ENCODE data around the gene MDM2.

Gene MDM2

DNA sequence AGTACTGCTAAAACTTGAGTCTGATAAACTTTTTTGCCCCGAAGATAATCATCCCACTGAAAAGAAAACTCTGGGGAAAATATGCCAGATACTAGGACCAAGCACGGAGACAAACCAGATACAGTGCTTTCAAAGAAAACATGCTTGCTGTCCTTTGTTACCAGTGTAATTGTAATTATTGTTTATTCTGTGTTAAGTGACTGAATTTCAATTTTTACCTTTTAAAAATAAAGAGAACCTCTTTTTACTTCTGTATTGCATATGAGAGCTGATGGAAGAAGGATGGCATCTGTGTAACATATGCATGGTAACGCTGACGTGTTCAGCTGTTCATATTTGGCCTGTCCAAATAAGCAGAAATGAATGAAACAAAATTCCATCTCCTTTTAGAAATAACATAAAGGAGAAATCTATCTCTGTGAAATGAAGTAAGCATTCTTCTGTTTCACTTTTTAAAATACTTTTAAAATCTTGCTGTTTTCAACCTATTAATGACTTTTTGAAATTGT is 39.5 kb upstream of the MDM2 start:
- Histone ChIP-seq H3K9me3 (ENCODE audit: insufficient read depth, low read length) (no peaks in the 10 kb centered on the region), H3K27me3 (ENCODE audit: low read depth, low read length) (no peaks in the 10 kb centered on the region), H2AFZ (ENCODE audit: low read depth, low read length) (no peak overlapping the region), H3K4me3 (ENCODE audit: low read length) (no peak overlapping the region), H3K27ac (ENCODE audit: low read length) (no peak overlapping the region), H3K36me3 (replicated peaks; ENCODE audit: low read depth, low read length) (no peaks in the 10 kb centered on the region), H3K4me2 (ENCODE audit: low read length) (no peak overlapping the region), H4K20me1 (ENCODE audit: insufficient read depth, low read length) (no peaks in the 10 kb centered on the region), H3K79me2 (ENCODE audit: low read length) (no peaks in the 10 kb centered on the region), H3K9ac (ENCODE audit: low read length) (no peak overlapping the region), H3K4me1 (ENCODE audit: low read length) (peaks cover 8% of the 10 kb centered on the region; the same call in 1 of the 2 replicates)
- TF ChIP-seq, protein P1, sequence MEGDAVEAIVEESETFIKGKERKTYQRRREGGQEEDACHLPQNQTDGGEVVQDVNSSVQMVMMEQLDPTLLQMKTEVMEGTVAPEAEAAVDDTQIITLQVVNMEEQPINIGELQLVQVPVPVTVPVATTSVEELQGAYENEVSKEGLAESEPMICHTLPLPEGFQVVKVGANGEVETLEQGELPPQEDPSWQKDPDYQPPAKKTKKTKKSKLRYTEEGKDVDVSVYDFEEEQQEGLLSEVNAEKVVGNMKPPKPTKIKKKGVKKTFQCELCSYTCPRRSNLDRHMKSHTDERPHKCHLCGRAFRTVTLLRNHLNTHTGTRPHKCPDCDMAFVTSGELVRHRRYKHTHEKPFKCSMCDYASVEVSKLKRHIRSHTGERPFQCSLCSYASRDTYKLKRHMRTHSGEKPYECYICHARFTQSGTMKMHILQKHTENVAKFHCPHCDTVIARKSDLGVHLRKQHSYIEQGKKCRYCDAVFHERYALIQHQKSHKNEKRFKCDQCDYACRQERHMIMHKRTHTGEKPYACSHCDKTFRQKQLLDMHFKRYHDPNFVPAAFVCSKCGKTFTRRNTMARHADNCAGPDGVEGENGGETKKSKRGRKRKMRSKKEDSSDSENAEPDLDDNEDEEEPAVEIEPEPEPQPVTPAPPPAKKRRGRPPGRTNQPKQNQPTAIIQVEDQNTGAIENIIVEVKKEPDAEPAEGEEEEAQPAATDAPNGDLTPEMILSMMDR (IDR thresholded peaks at IDR 0.05; ENCODE audit: low read depth, low read length) = no peak
- no peak for TF ChIP-seq EZH2phosphoT487 (IDR thresholded peaks at IDR 0.05; ENCODE audit: low read depth)

DNA sequence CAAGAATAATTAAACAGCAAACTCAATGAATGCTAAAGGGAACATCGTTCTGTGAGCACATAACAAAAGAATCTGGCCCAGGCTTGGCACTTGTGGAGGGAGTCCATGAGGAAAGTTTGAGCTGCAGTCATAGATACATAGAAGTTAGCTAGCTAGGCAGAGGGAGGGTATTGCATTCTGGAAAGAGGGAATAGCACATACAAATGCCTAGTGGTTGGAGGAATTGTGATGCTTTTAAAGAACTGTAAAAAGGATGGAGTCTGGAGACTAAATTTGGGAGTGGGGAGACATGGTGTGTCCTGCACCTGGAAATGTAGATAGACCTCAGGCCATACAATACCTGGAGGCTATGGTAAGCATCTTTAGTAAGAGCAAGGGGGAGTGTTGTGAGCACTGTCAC is 38.0 kb upstream of the MDM2 start:
- Histone ChIP-seq H3K9ac (ENCODE audit: low read length) (no peak overlapping the region), H3K27me3 (ENCODE audit: low read depth, low read length) (no peaks in the 10 kb centered on the region), H3K4me1 (ENCODE audit: low read length) (peaks cover 8% of the 10 kb centered on the region; the same call in 1 of the 2 replicates), H3K4me2 (ENCODE audit: low read length) (no peak overlapping the region), H3K36me3 (replicated peaks; ENCODE audit: low read depth, low read length) (no peaks in the 10 kb centered on the region), H3K27ac (ENCODE audit: low read length) (no peak overlapping the region), H3K9me3 (ENCODE audit: insufficient read depth, low read length) (no peaks in the 10 kb centered on the region), H2AFZ (ENCODE audit: low read depth, low read length) (no peak overlapping the region), H3K4me3 (ENCODE audit: low read length) (no peak overlapping the region), H4K20me1 (ENCODE audit: insufficient read depth, low read length) (no peaks in the 10 kb centered on the region), H3K79me2 (ENCODE audit: low read length) (no peaks in the 10 kb centered on the region)
- TF ChIP-seq, protein P1 (IDR thresholded peaks at IDR 0.05; ENCODE audit: low read depth, low read length) = no peak
- TF ChIP-seq EZH2phosphoT487 (IDR thresholded peaks at IDR 0.05; ENCODE audit: low read depth) = no peak

DNA sequence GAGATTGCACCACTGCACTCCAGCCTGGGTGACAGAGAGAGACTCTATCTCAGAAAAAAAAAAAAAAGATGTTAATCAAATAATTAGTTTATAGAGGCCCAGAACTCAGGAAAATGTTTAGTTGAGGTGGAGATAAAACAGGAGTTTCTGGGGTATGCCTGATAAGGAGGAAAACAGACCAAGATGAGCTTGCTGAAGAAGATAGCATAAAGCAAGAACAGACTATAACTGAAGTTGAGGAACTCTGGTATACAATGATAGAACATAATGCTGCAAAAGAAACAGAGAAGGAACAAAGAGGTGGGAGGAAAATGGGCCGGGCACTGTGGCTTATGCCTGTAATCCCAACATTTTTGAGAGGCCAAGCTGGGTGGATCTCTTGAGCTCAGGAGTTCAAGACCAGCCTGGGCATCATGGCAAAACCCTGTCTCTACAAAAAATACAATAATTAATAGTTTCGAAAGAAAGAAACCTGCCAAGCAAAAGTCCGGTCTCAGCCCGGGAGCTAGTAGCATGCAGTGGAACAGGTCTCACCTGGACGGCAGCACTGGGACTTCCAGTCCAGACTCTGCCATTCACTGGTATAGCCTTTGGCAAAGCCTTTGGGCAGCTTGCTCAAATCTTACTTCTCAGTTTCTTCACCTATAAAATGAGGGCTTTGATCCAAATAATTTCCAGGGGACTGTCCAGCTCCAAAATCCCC is 36.6 kb upstream of the MDM2 start:
- no peak overlapping the region for H2AFZ ChIP-seq (ENCODE audit: low read depth, low read length)
- H3K9ac ChIP-seq (ENCODE audit: low read length) = no peak overlapping the region
- H3K27me3 ChIP-seq (ENCODE audit: low read depth, low read length) = no peaks in the 10 kb centered on the region

DNA sequence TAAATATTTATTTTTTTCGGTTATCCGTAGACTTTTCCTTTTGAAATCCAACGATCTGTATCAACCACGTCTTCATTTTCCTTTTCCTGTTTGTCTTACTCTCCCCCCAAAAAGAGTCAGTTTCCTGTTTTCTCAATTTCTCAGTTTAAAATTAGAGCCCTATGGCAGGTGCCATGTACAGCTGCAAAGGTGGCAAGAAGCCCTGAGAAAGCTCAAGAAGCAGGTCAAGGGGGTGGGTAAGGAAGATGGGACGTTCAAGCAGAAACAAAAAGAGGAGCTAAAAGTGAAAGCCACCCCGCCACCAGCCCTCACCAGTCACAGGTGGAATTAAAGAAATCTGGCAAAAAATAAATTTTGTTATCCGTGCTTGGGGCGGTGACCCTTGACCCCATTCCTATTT is 35.3 kb upstream of the MDM2 start:
- peak overlapping the region; percentile 38 for H3K4me2 ChIP-seq (ENCODE audit: low read length)

More for the DNA sequence above, 36.6 kb upstream of the MDM2 start:
- TF ChIP-seq, protein P1 (IDR thresholded peaks at IDR 0.05; ENCODE audit: low read depth, low read length) = no peak
- no peak for TF ChIP-seq EZH2phosphoT487 (IDR thresholded peaks at IDR 0.05; ENCODE audit: low read depth)
- Histone ChIP-seq H3K9me3 (ENCODE audit: insufficient read depth, low read length) (no peaks in the 10 kb centered on the region), H3K36me3 (replicated peaks; ENCODE audit: low read depth, low read length) (no peaks in the 10 kb centered on the region), H4K20me1 (ENCODE audit: insufficient read depth, low read length) (no peaks in the 10 kb centered on the region), H3K4me3 (ENCODE audit: low read length) (no peak overlapping the region), H3K4me1 (ENCODE audit: low read length) (peaks cover 8% of the 10 kb centered on the region; the same call in 1 of the 2 replicates), H3K79me2 (ENCODE audit: low read length) (no peaks in the 10 kb centered on the region), H3K4me2 (ENCODE audit: low read length) (no peak overlapping the region), H3K27ac (ENCODE audit: low read length) (no peak overlapping the region)

More for the DNA sequence above, 35.3 kb upstream of the MDM2 start:
- Histone ChIP-seq H3K9ac (ENCODE audit: low read length) (no peak overlapping the region), H3K79me2 (ENCODE audit: low read length) (no peaks in the 10 kb centered on the region), H4K20me1 (ENCODE audit: insufficient read depth, low read length) (no peaks in the 10 kb centered on the region), H3K9me3 (ENCODE audit: insufficient read depth, low read length) (no peaks in the 10 kb centered on the region), H3K36me3 (replicated peaks; ENCODE audit: low read depth, low read length) (no peaks in the 10 kb centered on the region), H3K27me3 (ENCODE audit: low read depth, low read length) (no peaks in the 10 kb centered on the region), H2AFZ (ENCODE audit: low read depth, low read length) (no peak overlapping the region), H3K27ac (ENCODE audit: low read length) (no peak overlapping the region), H3K4me1 (ENCODE audit: low read length) (peaks cover 8% of the 10 kb centered on the region; the same call in 1 of the 2 replicates), H3K4me3 (ENCODE audit: low read length) (peak overlapping the region; percentile 14; the same call in 1 of the 2 replicates)
- TF ChIP-seq EZH2phosphoT487 (IDR thresholded peaks at IDR 0.05; ENCODE audit: low read depth) = no peak
- TF ChIP-seq, protein P1 (IDR thresholded peaks at IDR 0.05; ENCODE audit: low read depth, low read length) = no peak

Data from OCI-LY3 (cell line).